IMR-90 (cell line): ENCODE data around the gene MAPKAP1.

Experiments used
- BHLHE40 ChIP-seq: fragments of 150-350 bp; IDR thresholded peaks from 2 replicates; pipeline ENCODE4 v1.6.1; 2016; ENCODE audit warnings: mild to moderate bottlenecking, low read depth, low read length
- CTCF ChIP-seq: conservative IDR thresholded peaks from 2 replicates; pipeline ENCODE4 v1.5.1; 2012; ENCODE audit warnings: mild to moderate bottlenecking, low read depth, low read length, improper control_type of control experiment
- FOS ChIP-seq: fragments of 150-350 bp; IDR thresholded peaks from 2 replicates; pipeline ENCODE4 v1.6.1; 2016; ENCODE audit warnings: low read depth, low read length
- MAZ ChIP-seq: IDR thresholded peaks from 2 replicates; pipeline ENCODE4 v1.6.1; 2012; ENCODE audit warnings: low read depth, mild to moderate bottlenecking, low read length, improper control_type of control experiment, moderate library complexity, borderline replicate concordance
- MXI1 ChIP-seq: IDR thresholded peaks from 2 replicates; pipeline ENCODE4 v1.6.1; 2012; ENCODE audit warnings: low read depth, mild to moderate bottlenecking, low read length, moderate library complexity, borderline replicate concordance
- POLR2A ChIP-seq: IDR thresholded peaks from 2 replicates; pipeline ENCODE4 v1.6.1; 2012; ENCODE audit warnings: mild to moderate bottlenecking, low read depth, low read length
- RCOR1 ChIP-seq: IDR thresholded peaks from 2 replicates; pipeline ENCODE4 v1.6.1; 2012; ENCODE audit warnings: mild to moderate bottlenecking, low read length, improper control_type of control experiment; ENCODE audit not compliant: insufficient replicate concordance
- RFX5 ChIP-seq: IDR thresholded peaks from 2 replicates; pipeline ENCODE4 v1.8.0; 2012; ENCODE audit warnings: low read depth, mild to moderate bottlenecking, low read length, moderate library complexity
- TF ChIP-seq, protein P1 (sequence below): fragments of 150-350 bp; IDR thresholded peaks from 2 replicates; pipeline ENCODE4 v1.6.1; 2017; ENCODE audit warnings: mild to moderate bottlenecking, antibody characterized with exemption, low read length, low read depth
- TF ChIP-seq, protein P2 (sequence below): fragments of 150-350 bp; IDR thresholded peaks from 2 replicates; pipeline ENCODE4 v1.6.1; 2016; ENCODE audit warnings: low read depth, mild to moderate bottlenecking, low read length, moderate library complexity, borderline replicate concordance

- TF ChIP-seq CTCF (no peak), MXI1 (no peak; the same call in 1 of the 2 replicates), MAZ (no peak), FOS (no peak), BHLHE40 (no peak), POLR2A (no peak), RFX5 (no peak), RCOR1 (peak; percentile 51)
- TF ChIP-seq, protein P1, sequence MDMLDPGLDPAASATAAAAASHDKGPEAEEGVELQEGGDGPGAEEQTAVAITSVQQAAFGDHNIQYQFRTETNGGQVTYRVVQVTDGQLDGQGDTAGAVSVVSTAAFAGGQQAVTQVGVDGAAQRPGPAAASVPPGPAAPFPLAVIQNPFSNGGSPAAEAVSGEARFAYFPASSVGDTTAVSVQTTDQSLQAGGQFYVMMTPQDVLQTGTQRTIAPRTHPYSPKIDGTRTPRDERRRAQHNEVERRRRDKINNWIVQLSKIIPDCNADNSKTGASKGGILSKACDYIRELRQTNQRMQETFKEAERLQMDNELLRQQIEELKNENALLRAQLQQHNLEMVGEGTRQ, result no peak
- TF ChIP-seq, protein P2, sequence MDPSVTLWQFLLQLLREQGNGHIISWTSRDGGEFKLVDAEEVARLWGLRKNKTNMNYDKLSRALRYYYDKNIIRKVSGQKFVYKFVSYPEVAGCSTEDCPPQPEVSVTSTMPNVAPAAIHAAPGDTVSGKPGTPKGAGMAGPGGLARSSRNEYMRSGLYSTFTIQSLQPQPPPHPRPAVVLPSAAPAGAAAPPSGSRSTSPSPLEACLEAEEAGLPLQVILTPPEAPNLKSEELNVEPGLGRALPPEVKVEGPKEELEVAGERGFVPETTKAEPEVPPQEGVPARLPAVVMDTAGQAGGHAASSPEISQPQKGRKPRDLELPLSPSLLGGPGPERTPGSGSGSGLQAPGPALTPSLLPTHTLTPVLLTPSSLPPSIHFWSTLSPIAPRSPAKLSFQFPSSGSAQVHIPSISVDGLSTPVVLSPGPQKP, result no peak
These were observed 40.2 kb upstream of the MAPKAP1 start, which contains the start of gene PBX3 for GRCh38 chr9:125747053-125747764.
